Measurements from ENCODE around the gene ARHGEF37. TPM values are rescaled to one million over a fixed set of nuclear protein-coding genes. Genes with fewer than 3 reads are reported as not detected.
"Not testable (repeated sequence)": the region's sequence is repeated elsewhere in the genome, so short reads cannot be mapped to it uniquely, and the experiment has no call there.

Gene ARHGEF37
- total RNA-seq, 1 donor from 2014 or later = 2.1 TPM

DNA sequence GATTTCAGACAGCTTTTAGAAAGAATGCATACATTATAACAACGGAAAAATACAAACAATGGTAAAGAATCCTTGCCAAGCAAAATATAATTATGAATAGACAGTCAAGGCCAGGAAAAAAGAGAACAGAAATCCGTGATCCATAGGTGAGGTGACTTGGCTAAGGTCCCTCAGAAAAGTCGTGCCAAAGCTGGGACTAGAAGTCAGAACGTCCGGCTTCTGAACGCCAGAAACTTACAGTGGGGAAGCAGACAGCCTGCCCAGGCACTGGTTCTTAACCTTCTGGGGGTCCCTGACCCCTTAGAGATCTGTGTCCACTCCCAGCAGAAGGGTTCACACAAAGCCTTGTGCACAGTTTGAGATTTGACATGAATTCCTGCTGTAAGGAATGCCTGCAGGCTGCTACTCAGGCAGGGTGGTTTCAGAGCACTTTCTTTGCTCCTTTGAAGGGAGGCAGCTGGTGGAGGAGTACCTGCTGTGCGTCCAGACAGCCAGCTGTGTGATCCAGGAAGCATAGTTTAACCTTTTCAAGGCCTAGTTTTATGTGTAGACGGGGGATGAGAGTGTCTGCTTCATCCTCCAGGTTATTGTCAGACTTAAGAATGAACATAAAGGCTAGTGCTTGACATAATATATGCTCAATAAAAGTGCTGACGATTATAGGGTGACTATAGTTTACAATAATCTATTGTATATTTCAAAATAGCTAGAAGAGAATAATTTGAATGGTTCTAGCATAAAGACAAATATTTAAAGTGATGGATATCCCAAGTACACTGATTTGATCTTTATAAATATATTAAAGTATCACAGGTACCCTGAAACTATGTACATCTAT, 852 bp downstream of the ARHGEF37 start:
- H3K27ac ChIP-seq (ENCODE audit: low read depth, low read length) = peak overlapping the region; percentile 73
- peak overlapping the region; percentile 81 to 90 (median 81) for H3K9ac ChIP-seq (ENCODE audit: low read depth in 1 of 3, low read length in 3 of 3)
- peak overlapping the region; percentile 81 to 87 (median 85) for H3K4me3 ChIP-seq (ENCODE audit: low read length in 3 of 3)
- no peaks in the 10 kb centered on the region for H3K9me3 ChIP-seq (ENCODE audit: control insufficient read depth in 3 of 3, low read length in 3 of 3)
- no peaks in the 10 kb centered on the region for H3K36me3 ChIP-seq (ENCODE audit: control insufficient read depth in 3 of 3, insufficient read depth in 3 of 3, low read length in 3 of 3)
- peaks cover 27 to 39% (median 28%) of the 10 kb centered on the region in 3 donors for H3K4me1 ChIP-seq (ENCODE audit: control insufficient read depth in 3 of 3, insufficient read depth in 3 of 3, low read length in 3 of 3)
- no peaks in the 10 kb centered on the region for H3K27me3 ChIP-seq (ENCODE audit: control insufficient read depth in 3 of 3, insufficient read depth in 3 of 3, low read length in 3 of 3)

DNA sequence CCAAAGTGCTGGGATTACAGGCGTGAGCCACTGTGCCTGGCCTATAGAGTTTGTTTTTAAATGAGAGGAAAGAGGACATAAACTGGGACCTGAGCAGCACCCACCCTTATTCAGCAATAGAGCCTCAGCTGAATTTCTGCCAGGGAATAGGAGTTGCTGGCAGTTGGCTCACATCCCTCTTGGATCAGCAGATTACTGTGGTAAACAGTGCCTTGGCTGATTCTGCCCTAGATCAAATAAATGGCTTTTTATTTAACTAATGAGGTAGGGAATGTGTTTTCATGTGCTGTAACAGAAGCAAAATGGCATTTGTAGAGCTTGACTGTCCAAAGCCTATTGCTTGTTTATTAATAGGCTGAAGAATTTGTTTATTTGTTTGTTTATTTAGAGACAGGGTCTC, 2.1 kb downstream of the ARHGEF37 start:
- peak overlapping the region; percentile 25 to 34 (median 25) for H3K9ac ChIP-seq (ENCODE audit: low read depth in 1 of 3, low read length in 3 of 3)

DNA sequence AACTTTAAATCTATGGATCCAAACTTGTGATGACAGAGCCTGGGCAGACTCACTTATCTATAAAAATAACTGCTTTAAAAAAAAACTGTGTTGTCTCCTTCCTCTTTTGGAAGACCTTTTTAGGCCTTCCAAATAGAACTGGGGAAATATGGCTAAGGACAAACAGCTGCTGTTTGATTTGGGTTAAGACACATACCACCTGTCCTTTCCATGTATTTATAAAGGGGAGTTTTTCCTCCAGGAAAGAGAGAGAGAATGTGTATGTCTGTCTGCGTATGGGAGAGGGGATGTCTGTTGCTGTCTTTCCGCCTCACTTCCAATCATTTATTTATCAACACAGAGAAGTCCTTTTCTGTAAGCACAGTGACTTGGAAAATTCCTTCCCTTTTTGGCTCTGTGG, 2.8 kb downstream of the ARHGEF37 start:
- no peak overlapping the region for H3K4me3 ChIP-seq (ENCODE audit: low read length in 3 of 3)
- H3K27ac ChIP-seq (ENCODE audit: low read depth, low read length) = peak overlapping the region; percentile 64
- no peaks in the 10 kb centered on the region for H3K36me3 ChIP-seq (ENCODE audit: control insufficient read depth in 3 of 3, insufficient read depth in 3 of 3, low read length in 3 of 3)
- H3K9me3 ChIP-seq (ENCODE audit: control insufficient read depth in 3 of 3, low read length in 3 of 3) = no peaks in the 10 kb centered on the region
- H3K9ac ChIP-seq (ENCODE audit: low read depth in 1 of 3, low read length in 3 of 3) = peak overlapping the region in 2 of 3 donors; percentile 17 to 25
- H3K27me3 ChIP-seq (ENCODE audit: control insufficient read depth in 3 of 3, insufficient read depth in 3 of 3, low read length in 3 of 3) = no peaks in the 10 kb centered on the region
- peaks cover 27 to 39% (median 28%) of the 10 kb centered on the region in 3 donors for H3K4me1 ChIP-seq (ENCODE audit: control insufficient read depth in 3 of 3, insufficient read depth in 3 of 3, low read length in 3 of 3)

More for the DNA sequence above, 2.1 kb downstream of the ARHGEF37 start:
- H3K27me3 ChIP-seq (ENCODE audit: control insufficient read depth in 3 of 3, insufficient read depth in 3 of 3, low read length in 3 of 3) = no peaks in the 10 kb centered on the region
- H3K36me3 ChIP-seq (ENCODE audit: control insufficient read depth in 3 of 3, insufficient read depth in 3 of 3, low read length in 3 of 3) = no peaks in the 10 kb centered on the region
- peaks cover 27 to 39% (median 28%) of the 10 kb centered on the region in 3 donors for H3K4me1 ChIP-seq (ENCODE audit: control insufficient read depth in 3 of 3, insufficient read depth in 3 of 3, low read length in 3 of 3)
- H3K27ac ChIP-seq (ENCODE audit: low read depth, low read length) = peak overlapping the region; percentile 64
- H3K4me3 ChIP-seq (ENCODE audit: low read length in 3 of 3) = no peak overlapping the region
- no peaks in the 10 kb centered on the region for H3K9me3 ChIP-seq (ENCODE audit: control insufficient read depth in 3 of 3, low read length in 3 of 3)

DNA sequence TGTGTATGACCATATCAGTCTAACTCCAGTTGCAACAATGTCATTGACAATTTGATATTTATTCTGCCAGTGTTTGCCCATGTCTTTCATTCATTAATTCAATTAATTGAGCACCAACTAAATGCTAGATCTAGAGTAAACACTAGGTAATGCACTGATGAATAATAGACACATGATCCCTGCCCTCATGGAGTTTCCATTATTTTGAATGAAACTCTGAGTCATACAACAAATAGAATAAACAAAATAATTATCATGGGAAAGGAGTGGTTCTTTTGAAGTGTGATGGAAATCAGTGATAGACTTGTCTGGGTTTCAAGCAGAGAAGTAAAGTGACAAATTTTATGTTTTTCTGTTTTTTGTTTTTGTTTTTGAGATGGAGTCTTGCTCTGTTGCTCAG, 4.6 kb downstream of the ARHGEF37 start:
- Histone ChIP-seq H3K9ac (ENCODE audit: low read depth in 1 of 3, low read length in 3 of 3) (no peak overlapping the region), H3K36me3 (ENCODE audit: control insufficient read depth in 3 of 3, insufficient read depth in 3 of 3, low read length in 3 of 3) (no peaks in the 10 kb centered on the region), H3K4me3 (ENCODE audit: low read length in 3 of 3) (no peak overlapping the region), H3K4me1 (ENCODE audit: control insufficient read depth in 3 of 3, insufficient read depth in 3 of 3, low read length in 3 of 3) (peaks cover 24 to 36% (median 26%) of the 10 kb centered on the region in 3 donors), H3K9me3 (ENCODE audit: control insufficient read depth in 3 of 3, low read length in 3 of 3) (no peaks in the 10 kb centered on the region), H3K27ac (ENCODE audit: low read depth, low read length) (no peak overlapping the region), H3K27me3 (ENCODE audit: control insufficient read depth in 3 of 3, insufficient read depth in 3 of 3, low read length in 3 of 3) (no peaks in the 10 kb centered on the region)

DNA sequence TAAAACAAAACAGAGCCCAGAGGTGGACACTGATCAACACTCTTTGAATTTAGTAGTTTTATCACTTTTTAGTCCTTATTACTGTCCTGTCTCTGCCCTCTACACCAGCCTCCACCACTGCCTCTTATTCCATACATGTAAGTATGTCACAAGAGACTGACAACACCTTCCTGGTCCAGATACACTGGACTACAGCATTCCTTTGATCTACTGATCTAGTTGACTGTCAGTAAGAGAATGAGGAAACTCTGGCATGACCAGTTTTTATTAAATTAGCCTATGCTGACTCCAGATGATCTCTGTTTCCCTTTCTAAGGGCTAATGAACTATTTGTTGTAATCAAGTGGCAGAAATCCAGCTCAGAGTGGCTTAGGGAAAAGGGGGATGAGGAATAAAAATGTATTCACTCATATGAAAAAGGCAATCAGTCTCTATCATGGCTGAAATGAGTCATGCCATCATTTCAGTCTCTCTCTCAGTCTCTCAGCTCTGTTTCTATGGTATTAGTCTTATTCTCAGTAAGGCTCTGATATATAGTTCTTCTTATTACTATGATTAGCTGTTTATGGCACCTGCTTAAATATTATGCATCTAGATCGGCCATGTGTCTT, 5.5 kb downstream of the ARHGEF37 start:
- Histone ChIP-seq H3K4me1 (ENCODE audit: control insufficient read depth in 3 of 3, insufficient read depth in 3 of 3, low read length in 3 of 3) (peaks cover 20 to 29% (median 21%) of the 10 kb centered on the region in 3 donors), H3K9me3 (ENCODE audit: control insufficient read depth in 3 of 3, low read length in 3 of 3) (no peaks in the 10 kb centered on the region), H3K9ac (ENCODE audit: low read depth in 1 of 3, low read length in 3 of 3) (peak overlapping the region in 1 of 3 donors; percentile 33), H3K4me3 (ENCODE audit: low read length in 3 of 3) (no peak overlapping the region), H3K36me3 (ENCODE audit: control insufficient read depth in 3 of 3, insufficient read depth in 3 of 3, low read length in 3 of 3) (no peaks in the 10 kb centered on the region), H3K27me3 (ENCODE audit: control insufficient read depth in 3 of 3, insufficient read depth in 3 of 3, low read length in 3 of 3) (no peaks in the 10 kb centered on the region), H3K27ac (ENCODE audit: low read depth, low read length) (no peak overlapping the region)

DNA sequence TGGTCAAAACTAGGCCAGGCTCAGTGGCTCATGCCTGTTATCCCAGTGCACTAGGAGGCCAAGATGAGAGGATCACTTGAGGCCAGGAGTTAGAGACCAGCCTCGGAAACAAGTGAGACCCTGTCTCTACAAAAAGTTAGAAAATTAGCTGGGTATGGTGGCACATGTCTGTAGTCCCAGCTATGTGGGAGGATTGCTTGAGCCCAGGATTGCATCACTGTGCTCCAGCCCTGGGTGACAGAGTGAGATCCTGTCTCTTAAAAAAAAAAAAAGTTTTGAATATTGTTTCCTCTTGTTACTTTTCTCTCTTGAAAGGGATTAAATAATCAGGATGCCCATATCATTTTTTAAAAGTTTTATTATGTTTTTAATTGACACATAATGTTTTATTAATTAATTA, 7.6 kb downstream of the ARHGEF37 start:
- Histone ChIP-seq H3K27me3 (ENCODE audit: control insufficient read depth in 3 of 3, insufficient read depth in 3 of 3, low read length in 3 of 3) (no peaks in the 10 kb centered on the region), H3K36me3 (ENCODE audit: control insufficient read depth in 3 of 3, insufficient read depth in 3 of 3, low read length in 3 of 3) (no peaks in the 10 kb centered on the region), H3K9ac (ENCODE audit: low read depth in 1 of 3, low read length in 3 of 3) (no peak overlapping the region), H3K4me3 (ENCODE audit: low read length in 3 of 3) (no peak overlapping the region), H3K27ac (ENCODE audit: low read depth, low read length) (no peak overlapping the region), H3K9me3 (ENCODE audit: control insufficient read depth in 3 of 3, low read length in 3 of 3) (no peaks in the 10 kb centered on the region), H3K4me1 (ENCODE audit: control insufficient read depth in 3 of 3, insufficient read depth in 3 of 3, low read length in 3 of 3) (peaks cover 3 to 12% (median 6%) of the 10 kb centered on the region in 3 donors)

DNA sequence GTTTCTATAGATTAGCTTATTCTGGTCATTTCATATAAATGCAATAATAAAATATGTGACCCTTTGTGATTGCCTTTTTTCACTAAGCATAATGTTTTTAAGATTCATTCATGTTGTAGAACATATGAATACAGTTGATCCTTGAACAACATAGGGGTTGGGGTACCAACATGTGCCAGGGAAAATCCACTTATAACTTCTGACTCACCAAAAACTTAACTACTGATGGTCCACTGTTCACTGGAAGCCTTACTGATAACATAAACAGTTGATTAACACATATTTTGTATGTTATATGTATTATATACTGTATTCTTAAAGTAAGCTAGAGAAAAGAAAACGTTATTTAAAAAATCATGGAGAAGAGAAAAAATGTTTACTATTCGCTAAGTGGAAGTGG, 12.1 kb downstream of the ARHGEF37 start:
- Histone ChIP-seq H3K9ac (ENCODE audit: low read depth in 1 of 3, low read length in 3 of 3) (no peak overlapping the region), H3K36me3 (ENCODE audit: control insufficient read depth in 3 of 3, insufficient read depth in 3 of 3, low read length in 3 of 3) (peaks cover 0 to 5% (median 5%) of the 10 kb centered on the region in 3 donors), H3K4me1 (ENCODE audit: control insufficient read depth in 3 of 3, insufficient read depth in 3 of 3, low read length in 3 of 3) (peaks cover 0 to 12% (median 2%) of the 10 kb centered on the region in 3 donors), H3K27me3 (ENCODE audit: control insufficient read depth in 3 of 3, insufficient read depth in 3 of 3, low read length in 3 of 3) (no peaks in the 10 kb centered on the region), H3K4me3 (ENCODE audit: low read length in 3 of 3) (no peak overlapping the region), H3K9me3 (ENCODE audit: control insufficient read depth in 3 of 3, low read length in 3 of 3) (no peaks in the 10 kb centered on the region), H3K27ac (ENCODE audit: low read depth, low read length) (no peak overlapping the region)

DNA sequence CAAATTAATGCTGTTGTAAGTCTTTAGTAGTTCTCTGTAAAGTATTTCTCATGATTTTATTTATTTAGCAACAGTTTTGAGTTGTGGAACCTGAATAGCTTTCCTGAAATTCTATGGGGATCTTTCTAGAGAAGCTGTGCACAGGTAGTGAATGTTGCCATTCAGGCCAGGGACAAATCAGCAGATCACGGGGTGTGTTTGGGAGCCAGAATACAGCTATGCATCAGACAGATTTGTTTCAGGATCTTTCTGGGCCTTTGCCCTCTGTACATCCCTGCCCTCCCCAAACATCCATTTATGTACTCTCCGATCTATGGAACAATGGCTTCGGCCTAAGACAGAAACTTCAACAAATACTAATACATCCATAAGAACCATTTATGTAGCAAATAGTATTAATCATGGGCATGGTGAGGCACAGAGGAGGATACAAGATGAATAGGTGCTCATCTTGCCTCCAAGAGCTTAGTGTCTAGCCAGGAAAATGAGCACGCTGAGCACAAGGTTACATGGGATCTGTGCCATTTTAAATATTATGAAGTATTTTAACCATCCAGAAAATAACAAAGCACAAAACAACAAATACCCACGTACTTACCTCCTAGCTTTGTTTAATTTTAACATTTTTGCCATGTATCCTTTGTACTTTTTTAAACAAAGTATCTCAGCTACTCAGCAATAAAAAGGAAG, 13.1 kb downstream of the ARHGEF37 start:
- Histone ChIP-seq H3K27ac (ENCODE audit: low read depth, low read length) (no peak overlapping the region), H3K4me3 (ENCODE audit: low read length in 3 of 3) (no peak overlapping the region), H3K36me3 (ENCODE audit: control insufficient read depth in 3 of 3, insufficient read depth in 3 of 3, low read length in 3 of 3) (peaks cover 0 to 5% (median 5%) of the 10 kb centered on the region in 3 donors), H3K4me1 (ENCODE audit: control insufficient read depth in 3 of 3, insufficient read depth in 3 of 3, low read length in 3 of 3) (peaks cover 0 to 12% (median 2%) of the 10 kb centered on the region in 3 donors), H3K9ac (ENCODE audit: low read depth in 1 of 3, low read length in 3 of 3) (no peak overlapping the region), H3K9me3 (ENCODE audit: control insufficient read depth in 3 of 3, low read length in 3 of 3) (no peaks in the 10 kb centered on the region), H3K27me3 (ENCODE audit: control insufficient read depth in 3 of 3, insufficient read depth in 3 of 3, low read length in 3 of 3) (no peaks in the 10 kb centered on the region)

DNA sequence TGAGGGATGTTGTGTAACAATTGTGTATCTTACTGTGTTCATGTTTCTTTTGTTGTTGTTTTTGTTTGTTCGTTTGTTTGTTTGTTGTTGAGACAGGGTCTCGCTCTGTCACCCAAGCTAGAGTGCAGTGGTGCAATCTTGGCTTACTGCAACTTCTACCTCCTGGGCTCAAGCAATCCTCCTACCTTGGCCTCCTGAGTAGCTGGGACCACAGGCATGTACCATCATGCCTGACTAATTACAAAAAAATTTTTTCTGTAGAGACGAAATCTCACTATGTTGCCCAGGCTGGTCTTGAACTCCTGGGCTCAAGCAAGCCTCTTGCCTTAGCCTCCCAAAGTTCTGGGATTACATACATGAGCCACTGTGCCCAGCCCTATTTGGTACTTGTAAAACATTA, 13.8 kb downstream of the ARHGEF37 start:
- H3K9me3 ChIP-seq (ENCODE audit: control insufficient read depth in 3 of 3, low read length in 3 of 3); H3K36me3 ChIP-seq (ENCODE audit: control insufficient read depth in 3 of 3, insufficient read depth in 3 of 3, low read length in 3 of 3); H3K27ac ChIP-seq (ENCODE audit: low read depth, low read length); H3K27me3 ChIP-seq (ENCODE audit: control insufficient read depth in 3 of 3, insufficient read depth in 3 of 3, low read length in 3 of 3); H3K4me3 ChIP-seq (ENCODE audit: low read length in 3 of 3); H3K9ac ChIP-seq (ENCODE audit: low read depth in 1 of 3, low read length in 3 of 3): not testable (repeated sequence)
- H3K4me1 ChIP-seq (ENCODE audit: control insufficient read depth in 3 of 3, insufficient read depth in 3 of 3, low read length in 3 of 3) = peaks cover 0 to 16% (median 2%) of the 10 kb centered on the region in 3 donors
